Fibroblast of pulmonary artery (primary cell): Measurements from ENCODE around the gene CHAC1.
A peak's percentile ranks its signal among the peaks of the same experiment; 100 is the strongest.

Experiments used
- DNase-seq: peaks from one replicate; pipeline ENCODE4 v3.0.0-alpha.2; 2010; ENCODE audit warnings: low read depth
- H3K4me3 ChIP-seq: replicated peaks from 2 replicates; pipeline ENCODE4 v1.5.1; 2011; ENCODE audit warnings: low read depth, mild to moderate bottlenecking, control low read depth, low read length, moderate library complexity
- CTCF ChIP-seq: IDR thresholded peaks from 2 replicates; pipeline ENCODE4 v1.5.1; 2011; ENCODE audit warnings: mild to moderate bottlenecking, control low read depth, low read length, inconsistent platforms; ENCODE audit errors: missing control alignments

CHAC1 gene

GRCh38 chr15:40943764-40944365, 9.4 kb upstream of the CHAC1 start:
- DNase-seq, result no peak
- no peak overlapping the region for H3K4me3 ChIP-seq
- no peak for TF ChIP-seq CTCF

- no peak for TF ChIP-seq CTCF
- H3K4me3 ChIP-seq, result no peak overlapping the region
- DNase-seq, result no peak
Observed at GRCh38 chr15:40944510-40945296, 8.6 kb upstream of the CHAC1 start.

- H3K4me3 ChIP-seq, result no peak overlapping the region
- no peak for TF ChIP-seq CTCF
- no peak for DNase-seq
Observed at GRCh38 chr15:40948706-40949473, 4.4 kb upstream of the CHAC1 start.

- TF ChIP-seq CTCF, result no peak
- peak; percentile 46 for DNase-seq
- H3K4me3 ChIP-seq, result no peak overlapping the region
Observed at GRCh38 chr15:40949756-40950207, 3.5 kb upstream of the CHAC1 start.

GRCh38 chr15:40951764-40952163, 1.5 kb upstream of the CHAC1 start:
- no peak for DNase-seq
- TF ChIP-seq CTCF, result no peak
- no peak overlapping the region for H3K4me3 ChIP-seq

GRCh38 chr15:40952301-40952900, 870 bp upstream of the CHAC1 start:
- no peak for DNase-seq
- no peak for TF ChIP-seq CTCF
- H3K4me3 ChIP-seq, result peak overlapping the region; percentile 88
